Measurements from ENCODE around the gene GAMT.

GAMT gene

DNA sequence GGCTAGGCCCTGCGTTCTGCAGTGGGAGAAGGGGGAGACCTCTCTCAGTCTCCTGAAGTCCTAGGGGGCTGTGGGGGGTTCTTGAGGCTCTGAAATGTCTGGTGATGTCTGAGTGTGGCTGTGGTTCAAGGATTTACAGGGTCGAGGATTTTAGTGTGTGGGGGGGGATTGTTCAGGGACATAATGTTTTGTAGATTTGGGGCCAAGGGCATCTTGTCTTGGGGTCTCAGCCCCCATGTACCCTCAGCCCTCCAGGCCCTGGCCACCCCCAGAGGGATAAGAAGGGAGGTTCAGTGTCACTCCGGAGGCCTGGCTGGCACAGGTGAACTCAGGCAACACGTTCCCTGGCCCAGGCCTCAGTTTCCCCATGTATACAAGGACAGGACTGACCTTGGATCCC, 46.2 kb upstream of the GAMT start:
- Histone ChIP-seq H3K4me3 (ENCODE audit: low read depth in 1 of 2, low read length in 2 of 2) (no peak overlapping the region), H4K20me1 (ENCODE audit: insufficient read depth, low read length) (peaks cover 46% of the 10 kb centered on the region), H3K27ac (ENCODE audit: low read length) (no peak overlapping the region), H3K27me3 (ENCODE audit: insufficient read depth, low read length, poor library complexity) (peaks cover 7% of the 10 kb centered on the region), H2AFZ (ENCODE audit: low read depth, low read length) (no peak overlapping the region), H3K9ac (ENCODE audit: low read depth, low read length) (no peak overlapping the region), H3K9me3 (ENCODE audit: insufficient read depth, low read length, severe bottlenecking) (no peaks in the 10 kb centered on the region), H3K4me2 (ENCODE audit: insufficient read depth, low read length) (no peak overlapping the region), H3K36me3 (ENCODE audit: insufficient read depth, low read length) (peaks cover 3% of the 10 kb centered on the region), H3K79me2 (ENCODE audit: insufficient read depth, low read length) (no peaks in the 10 kb centered on the region), H3K4me1 (ENCODE audit: insufficient read depth, low read length) (peaks cover 10% of the 10 kb centered on the region)
- DNase-seq (no peak), ATAC-seq (ENCODE audit: insufficient read depth, low read depth) (no peak)
- TF ChIP-seq, protein P1, sequence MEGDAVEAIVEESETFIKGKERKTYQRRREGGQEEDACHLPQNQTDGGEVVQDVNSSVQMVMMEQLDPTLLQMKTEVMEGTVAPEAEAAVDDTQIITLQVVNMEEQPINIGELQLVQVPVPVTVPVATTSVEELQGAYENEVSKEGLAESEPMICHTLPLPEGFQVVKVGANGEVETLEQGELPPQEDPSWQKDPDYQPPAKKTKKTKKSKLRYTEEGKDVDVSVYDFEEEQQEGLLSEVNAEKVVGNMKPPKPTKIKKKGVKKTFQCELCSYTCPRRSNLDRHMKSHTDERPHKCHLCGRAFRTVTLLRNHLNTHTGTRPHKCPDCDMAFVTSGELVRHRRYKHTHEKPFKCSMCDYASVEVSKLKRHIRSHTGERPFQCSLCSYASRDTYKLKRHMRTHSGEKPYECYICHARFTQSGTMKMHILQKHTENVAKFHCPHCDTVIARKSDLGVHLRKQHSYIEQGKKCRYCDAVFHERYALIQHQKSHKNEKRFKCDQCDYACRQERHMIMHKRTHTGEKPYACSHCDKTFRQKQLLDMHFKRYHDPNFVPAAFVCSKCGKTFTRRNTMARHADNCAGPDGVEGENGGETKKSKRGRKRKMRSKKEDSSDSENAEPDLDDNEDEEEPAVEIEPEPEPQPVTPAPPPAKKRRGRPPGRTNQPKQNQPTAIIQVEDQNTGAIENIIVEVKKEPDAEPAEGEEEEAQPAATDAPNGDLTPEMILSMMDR (IDR thresholded peaks at IDR 0.05; ENCODE audit: borderline replicate concordance, extremely low read depth, low read length, poor library complexity, severe bottlenecking) = no peak
- TF ChIP-seq EZH2 (IDR thresholded peaks at IDR 0.05; ENCODE audit: borderline replicate concordance, low read depth, low read length, severe bottlenecking) = no peak

DNA sequence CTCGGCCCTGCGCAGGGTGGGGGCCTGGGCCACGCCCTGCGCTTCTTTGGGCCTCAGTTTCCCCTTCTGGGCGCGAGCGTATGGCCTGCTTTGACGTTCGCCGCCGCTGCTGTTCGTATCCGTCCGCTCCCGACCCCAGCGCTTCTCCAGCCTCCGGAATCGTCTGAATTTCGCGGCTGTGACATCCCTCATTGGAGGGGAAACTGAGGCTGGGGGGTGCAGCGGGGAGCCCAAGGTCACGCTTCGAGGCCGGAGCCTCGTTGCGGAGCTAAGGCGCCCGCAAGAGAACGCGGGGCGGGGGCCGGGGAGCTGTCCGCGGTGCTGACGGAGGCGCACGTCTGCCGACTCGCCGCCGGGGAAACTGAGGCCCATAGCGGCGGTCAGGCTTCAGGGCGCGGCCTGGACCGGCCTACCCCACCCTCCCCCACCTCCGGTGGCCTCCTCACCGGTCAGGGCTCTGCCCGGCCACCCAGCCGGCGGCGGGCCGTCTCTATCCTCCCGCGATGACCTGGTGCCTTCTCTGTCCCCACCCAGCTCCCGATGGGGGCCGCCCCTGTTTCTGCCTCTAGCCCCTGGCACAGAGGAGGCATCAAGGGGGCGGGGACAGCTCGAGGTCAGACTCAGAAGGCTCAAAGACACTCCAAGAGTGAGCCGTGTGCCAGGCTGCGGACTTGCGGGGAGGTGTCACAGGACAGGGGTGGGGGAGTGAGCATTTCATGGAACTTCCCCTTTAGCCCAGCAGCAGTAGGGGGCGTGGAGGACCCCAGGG, 45.6 kb upstream of the GAMT start:
- TF ChIP-seq, protein P1 (IDR thresholded peaks at IDR 0.05; ENCODE audit: borderline replicate concordance, extremely low read depth, low read length, poor library complexity, severe bottlenecking) = no peak
- TF ChIP-seq EZH2 (IDR thresholded peaks at IDR 0.05; ENCODE audit: borderline replicate concordance, low read depth, low read length, severe bottlenecking) = no peak
- H2AFZ ChIP-seq (ENCODE audit: low read depth, low read length) = no peak overlapping the region
- H3K9ac ChIP-seq (ENCODE audit: low read depth, low read length) = no peak overlapping the region
- H3K4me3 ChIP-seq (ENCODE audit: low read depth in 1 of 2, low read length in 2 of 2) = no peak overlapping the region
- H3K79me2 ChIP-seq (ENCODE audit: insufficient read depth, low read length) = peaks cover under 1% of the 10 kb centered on the region; the same call in 1 of the 2 replicates
- H4K20me1 ChIP-seq (ENCODE audit: insufficient read depth, low read length) = peaks cover 48% of the 10 kb centered on the region
- no peak for ATAC-seq (ENCODE audit: insufficient read depth, low read depth)
- H3K4me1 ChIP-seq (ENCODE audit: insufficient read depth, low read length) = peaks cover 10% of the 10 kb centered on the region
- peaks cover 7% of the 10 kb centered on the region for H3K27me3 ChIP-seq (ENCODE audit: insufficient read depth, low read length, poor library complexity)
- H3K27ac ChIP-seq (ENCODE audit: low read length) = no peak overlapping the region
- peaks cover 9% of the 10 kb centered on the region for H3K36me3 ChIP-seq (ENCODE audit: insufficient read depth, low read length)
- H3K4me2 ChIP-seq (ENCODE audit: insufficient read depth, low read length) = no peak overlapping the region
- no peaks in the 10 kb centered on the region for H3K9me3 ChIP-seq (ENCODE audit: insufficient read depth, low read length, severe bottlenecking)
- no peak for DNase-seq

DNA sequence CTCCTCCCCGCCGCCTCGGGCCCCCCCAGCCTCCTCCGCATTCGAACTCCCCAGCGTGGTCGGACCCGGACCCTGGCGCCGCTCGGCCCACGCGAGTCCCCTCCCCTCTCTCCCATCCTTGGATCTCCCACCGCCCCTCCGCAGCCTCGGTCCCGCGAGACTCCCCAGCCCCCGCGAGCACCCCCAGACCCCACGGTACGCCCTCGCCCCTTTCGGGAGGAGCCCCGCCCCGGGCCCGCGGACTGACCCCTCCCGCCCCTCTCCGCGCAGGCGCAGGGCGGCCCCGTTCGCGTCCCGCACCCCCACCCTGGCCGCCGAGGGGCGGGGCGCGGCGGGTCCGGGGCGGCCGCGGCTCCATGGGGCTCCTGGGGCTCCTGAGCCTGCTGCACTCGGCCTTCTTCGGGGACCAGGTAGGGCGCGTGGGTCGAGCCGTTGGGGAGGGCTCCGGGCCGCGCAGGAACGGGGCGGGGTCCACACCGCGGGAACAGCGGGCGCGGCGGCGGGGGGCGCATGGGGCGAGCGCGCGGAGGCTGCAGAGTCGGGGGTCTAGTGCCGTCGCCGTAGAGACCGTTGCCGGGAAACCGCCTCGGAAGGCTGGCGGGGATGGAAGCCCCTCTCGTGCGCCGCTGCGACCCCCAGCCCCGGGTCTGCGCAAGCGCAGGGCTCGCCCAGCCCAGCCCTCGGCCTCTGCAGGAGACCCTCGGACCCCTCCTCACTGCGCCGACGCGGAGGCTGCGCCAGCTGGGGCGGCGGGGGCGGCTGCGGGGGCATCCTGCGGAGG, 44.8 kb upstream of the GAMT start:
- Histone ChIP-seq H3K9ac (ENCODE audit: low read depth, low read length) (no peak overlapping the region), H3K79me2 (ENCODE audit: insufficient read depth, low read length) (peaks cover 9% of the 10 kb centered on the region; the same call in 1 of the 2 replicates), H3K27me3 (ENCODE audit: insufficient read depth, low read length, poor library complexity) (peaks cover 5% of the 10 kb centered on the region), H3K9me3 (ENCODE audit: insufficient read depth, low read length, severe bottlenecking) (no peaks in the 10 kb centered on the region), H3K4me3 (ENCODE audit: low read depth in 1 of 2, low read length in 2 of 2) (no peak overlapping the region), H3K4me1 (ENCODE audit: insufficient read depth, low read length) (peaks cover 10% of the 10 kb centered on the region), H2AFZ (ENCODE audit: low read depth, low read length) (no peak overlapping the region), H3K36me3 (ENCODE audit: insufficient read depth, low read length) (peaks cover 17% of the 10 kb centered on the region), H4K20me1 (ENCODE audit: insufficient read depth, low read length) (peaks cover 54% of the 10 kb centered on the region), H3K4me2 (ENCODE audit: insufficient read depth, low read length) (no peak overlapping the region), H3K27ac (ENCODE audit: low read length) (no peak overlapping the region)
- ATAC-seq (ENCODE audit: insufficient read depth, low read depth) (no peak), DNase-seq (no peak)
- TF ChIP-seq, protein P1 (IDR thresholded peaks at IDR 0.05; ENCODE audit: borderline replicate concordance, extremely low read depth, low read length, poor library complexity, severe bottlenecking) = no peak
- TF ChIP-seq EZH2 (IDR thresholded peaks at IDR 0.05; ENCODE audit: borderline replicate concordance, low read depth, low read length, severe bottlenecking) = no peak
